Activated CD4-positive, CD25-positive, alpha-beta regulatory T cell (primary cell): ENCODE results near the gene ALDH9A1.
A peak's percentile ranks its signal among the peaks of the same experiment; 100 is the strongest.
"Not testable (repeated sequence)": the region's sequence is repeated elsewhere in the genome, so short reads cannot be mapped to it uniquely, and the experiment has no call there.

Experiments
- DNase-seq, 4 experiments: peaks; one replicate each; lab custom pipeline; 2025; lab: John Stamatoyannopoulos, UW

The ALDH9A1 gene

DNA sequence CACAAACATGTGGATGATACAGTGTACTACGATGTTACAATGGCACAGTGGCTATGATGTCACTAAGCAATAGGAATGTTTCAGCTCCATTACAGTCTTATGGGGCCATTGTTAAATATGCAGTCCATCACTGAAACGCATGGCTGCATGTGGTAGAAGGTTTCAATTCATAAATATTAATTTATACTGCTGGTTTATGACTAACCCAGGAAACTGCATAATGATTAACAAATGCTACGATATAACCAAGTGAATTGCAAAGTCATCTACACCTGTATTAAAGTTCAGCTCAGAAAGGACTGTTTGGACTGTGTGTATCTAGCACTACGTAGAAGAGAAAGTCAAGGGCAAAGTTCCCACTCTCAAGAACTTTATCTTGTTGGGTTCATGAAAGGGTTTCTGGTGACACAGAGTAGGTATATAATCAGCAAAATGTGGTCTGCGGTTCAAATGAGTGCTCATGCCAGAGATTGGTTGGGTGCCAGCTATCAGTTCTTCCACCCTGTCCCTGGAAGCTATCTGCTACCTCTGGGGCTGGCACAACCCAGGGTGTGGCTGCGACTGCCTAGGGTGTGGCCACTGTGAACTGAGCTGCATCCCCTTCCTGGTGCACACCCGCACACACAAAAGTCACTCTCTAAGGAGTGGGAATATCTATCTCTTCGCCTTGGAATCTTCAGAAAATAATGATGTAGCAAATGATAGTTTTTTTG lies 52.6 kb downstream of the ALDH9A1 start:
- no peak for DNase-seq

DNA sequence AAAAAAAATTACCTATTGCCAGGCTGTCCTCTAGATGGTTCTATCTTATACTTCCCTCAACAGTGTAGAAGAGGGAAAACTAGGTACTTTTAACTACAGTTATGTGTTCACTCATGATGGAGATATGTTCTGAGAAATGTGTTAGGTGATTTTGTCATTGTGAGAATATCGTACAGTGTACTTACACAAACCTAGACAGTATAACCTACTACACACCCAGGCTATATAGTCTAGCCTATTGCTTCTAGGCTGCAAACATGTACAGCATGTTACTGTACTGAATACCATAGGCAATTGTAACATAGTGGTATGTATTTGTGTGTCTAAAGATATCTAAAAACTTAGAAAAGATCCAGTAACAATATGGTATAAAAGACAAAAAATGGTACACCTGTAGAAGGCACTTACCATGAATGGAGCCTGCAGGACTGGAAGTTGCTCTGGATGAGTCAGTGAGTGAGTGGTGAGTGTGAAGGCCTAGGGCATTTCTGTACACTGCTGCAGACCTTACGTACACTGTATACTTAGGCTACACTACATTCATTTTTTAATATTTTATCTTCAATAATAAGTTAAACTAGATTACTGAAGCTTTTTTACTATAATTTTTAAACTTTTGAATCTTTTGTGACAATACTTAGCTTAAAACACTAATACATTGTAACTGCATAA lies 54.2 kb downstream of the ALDH9A1 start:
- no peak for DNase-seq

- DNase-seq: no peak
These were observed 57.0 kb downstream of the ALDH9A1 start for GRCh38 chr1:165641231-165641987.

GRCh38 chr1:165639821-165640623 lies 58.3 kb downstream of the ALDH9A1 start:
- no peak for DNase-seq

DNA sequence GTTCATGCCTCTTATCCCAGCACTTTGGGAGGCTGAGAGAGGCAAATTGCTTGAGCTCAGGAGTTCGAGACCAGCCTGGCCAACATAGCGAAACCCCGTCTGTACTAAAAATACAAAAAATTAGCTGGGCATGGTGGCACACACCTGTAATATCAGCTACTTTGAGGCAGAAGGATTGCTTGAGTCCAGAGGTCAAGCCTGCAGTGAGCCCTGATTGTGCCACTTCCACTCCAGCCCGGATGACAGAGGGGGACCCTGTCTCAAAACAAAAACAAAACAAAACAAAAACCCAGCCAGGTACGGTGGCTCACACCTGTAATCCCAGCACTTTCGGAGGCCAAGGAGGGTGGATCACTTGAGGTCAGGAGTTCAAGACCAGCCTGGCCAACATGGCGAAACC lies 60.2 kb downstream of the ALDH9A1 start:
- DNase-seq: not testable (repeated sequence)

- DNase-seq: no peak
These were observed 60.9 kb downstream of the ALDH9A1 start for GRCh38 chr1:165637427-165637826.

DNA sequence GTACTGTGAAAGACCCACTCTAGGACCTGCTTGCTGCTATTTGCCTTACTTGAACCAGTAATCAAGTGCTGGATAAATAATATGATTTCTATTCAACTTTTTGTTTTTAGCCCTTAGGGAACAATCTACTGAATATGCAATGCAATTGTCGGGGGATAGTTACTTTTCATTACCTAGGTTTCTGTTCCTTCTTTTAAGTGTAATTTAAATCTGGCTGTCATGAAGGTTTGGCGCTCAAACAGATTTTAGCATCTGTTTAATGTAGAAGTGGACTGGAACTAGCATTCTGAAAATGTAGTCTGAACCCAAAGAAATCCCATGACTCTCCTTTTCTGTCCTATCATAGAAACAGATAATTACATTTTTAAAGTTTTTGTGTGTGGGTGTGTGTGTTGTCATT lies 62.5 kb downstream of the ALDH9A1 start:
- no peak for DNase-seq

- DNase-seq: no peak
These were observed 63.0 kb downstream of the ALDH9A1 start for GRCh38 chr1:165635329-165635728.

DNA sequence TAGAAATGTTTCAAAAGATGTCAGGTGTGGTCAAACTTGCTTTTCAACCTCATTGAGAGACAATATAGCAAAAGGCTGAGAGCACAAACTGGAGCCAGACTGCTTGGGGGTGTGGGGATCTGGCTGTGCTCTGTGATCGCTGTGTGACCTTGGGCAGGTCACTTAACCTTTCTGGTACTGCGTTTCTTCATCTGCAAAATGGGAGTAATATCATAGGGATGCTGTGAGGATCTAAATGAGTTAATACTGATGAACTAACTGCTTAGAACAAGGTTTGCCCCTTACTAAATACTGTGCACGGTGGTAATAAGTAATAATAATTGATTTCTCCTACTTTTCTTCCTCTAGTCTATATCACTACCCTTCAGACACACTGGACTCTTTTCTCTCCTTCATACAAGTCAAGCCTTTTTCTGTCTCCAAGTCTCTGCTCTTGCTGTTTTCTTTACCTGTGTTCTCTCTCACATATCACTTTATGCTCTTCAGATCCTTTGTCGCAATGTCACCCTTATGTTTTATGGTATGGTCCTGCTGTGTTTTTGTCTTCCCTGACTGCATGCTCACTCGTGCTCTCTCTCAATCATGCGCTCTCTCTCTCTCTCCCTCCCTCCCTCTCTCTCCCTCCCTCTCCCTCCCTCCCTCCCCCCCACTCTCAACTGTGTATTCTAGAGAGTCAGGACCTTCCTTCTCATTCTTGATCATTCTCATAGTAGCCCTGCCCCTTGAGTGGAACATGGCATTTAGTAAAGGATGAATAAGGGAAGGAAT lies 64.0 kb downstream of the ALDH9A1 start:
- no peak for DNase-seq

GRCh38 chr1:165633614-165634013 lies 64.7 kb downstream of the ALDH9A1 start:
- no peak for DNase-seq

DNA sequence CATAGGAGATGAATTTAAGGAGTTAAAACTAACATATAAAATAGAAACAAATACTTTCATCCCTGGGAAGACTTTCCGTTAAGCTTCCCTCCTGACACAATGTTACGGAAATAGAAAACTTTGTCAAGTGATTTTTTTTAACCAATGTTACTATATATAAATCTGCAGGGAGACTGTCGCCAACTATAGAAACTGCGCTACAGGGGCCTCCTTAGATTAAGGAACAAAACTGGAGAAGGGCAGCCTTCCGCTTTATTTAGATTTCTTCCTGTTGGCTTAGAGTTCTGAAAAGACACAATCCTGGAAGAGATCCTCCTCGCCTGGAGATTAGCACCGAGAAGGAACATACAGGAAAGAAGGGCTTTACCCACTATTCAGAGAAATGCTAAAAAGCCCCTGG lies 65.9 kb downstream of the ALDH9A1 start:
- DNase-seq: no peak

DNA sequence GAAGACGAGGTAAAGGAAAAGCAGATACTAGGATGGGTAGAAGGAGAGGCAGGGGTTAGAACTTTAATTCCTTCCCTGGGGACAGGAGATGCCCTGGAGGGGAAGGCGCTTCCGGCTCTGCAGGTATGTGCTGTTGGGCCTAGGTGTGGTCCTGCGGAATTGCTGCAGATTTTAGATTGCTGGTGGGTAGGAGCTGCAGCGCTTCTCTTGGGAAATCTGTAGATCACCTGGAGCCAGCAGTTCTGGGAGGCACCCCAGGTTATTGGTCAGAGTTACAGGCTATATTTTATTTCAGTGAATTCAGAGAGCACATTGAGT lies 66.3 kb downstream of the ALDH9A1 start:
- no peak for DNase-seq

DNA sequence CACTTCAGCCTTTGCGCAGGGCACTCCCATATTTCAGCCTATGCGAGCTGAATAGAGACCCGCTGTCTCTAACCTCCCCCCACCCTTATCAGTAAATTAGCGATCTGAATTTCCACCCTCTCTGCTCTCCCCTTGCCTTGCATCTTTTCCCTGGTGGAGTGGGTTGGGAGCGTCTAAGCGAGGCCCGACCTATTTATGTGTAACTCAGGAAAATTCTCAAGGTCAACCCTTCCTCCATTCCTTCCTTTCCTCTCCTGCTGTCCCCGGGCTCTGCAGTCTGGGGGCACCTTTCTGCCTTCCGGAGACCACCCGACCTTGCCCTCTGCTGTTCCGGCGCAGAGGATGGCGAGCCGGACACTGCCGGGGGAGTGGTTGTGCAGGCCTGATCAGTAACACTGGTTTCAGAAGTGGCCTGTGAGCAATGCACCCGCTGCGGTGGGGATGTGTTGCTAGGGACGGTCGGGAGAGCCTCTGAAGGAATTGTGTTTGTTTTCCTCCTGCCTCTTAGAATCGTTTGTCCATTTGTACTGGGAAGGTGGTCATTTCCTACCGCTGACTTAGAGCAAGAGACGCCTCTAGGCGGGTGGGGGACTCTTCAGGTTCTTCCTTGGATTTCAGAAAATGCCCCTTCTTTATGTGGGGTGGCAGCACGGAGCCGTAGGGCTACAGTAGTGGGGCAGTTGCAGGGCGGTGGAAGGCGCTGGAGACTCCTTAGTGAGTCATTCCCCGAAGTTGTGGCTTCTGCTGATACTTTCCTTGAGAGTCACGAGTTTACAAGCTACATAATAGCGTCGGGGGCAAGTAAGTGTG lies 66.8 kb downstream of the ALDH9A1 start:
- DNase-seq: peak in 2 of 4 experiments; percentile 3 to 16

GRCh38 chr1:165630629-165631341 lies 67.6 kb downstream of the ALDH9A1 start, which contains the start of gene MGST3:
TSS of gene MGST3 (plus strand) at chr1:165631234. CDS start at chr1:165649848, 18,614 bp downstream.
- peak; percentile 81 to 90 (median 84) for DNase-seq

GRCh38 chr1:165629848-165630628 lies 68.3 kb downstream of the ALDH9A1 start:
- DNase-seq: peak in 1 of 4 experiments; percentile 22

DNA sequence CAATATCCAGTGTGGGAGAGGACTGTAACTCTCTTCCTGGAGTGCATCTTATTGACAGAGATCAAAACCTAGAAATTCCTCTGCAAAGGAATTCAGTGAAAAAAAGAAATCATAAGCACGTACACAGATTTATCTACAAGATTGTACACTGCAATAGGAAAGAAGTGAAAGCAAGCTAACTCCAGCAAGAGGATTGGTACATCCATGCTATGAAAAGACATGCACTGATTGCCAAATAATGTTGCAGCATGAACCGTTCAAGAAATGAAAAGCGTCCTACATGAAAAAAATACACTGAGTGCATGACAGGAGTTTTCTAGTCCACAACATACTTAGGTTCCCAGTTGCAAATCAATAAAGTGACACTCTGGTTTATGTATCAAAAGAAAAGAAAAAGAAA lies 69.2 kb downstream of the ALDH9A1 start:
- no peak for DNase-seq

DNA sequence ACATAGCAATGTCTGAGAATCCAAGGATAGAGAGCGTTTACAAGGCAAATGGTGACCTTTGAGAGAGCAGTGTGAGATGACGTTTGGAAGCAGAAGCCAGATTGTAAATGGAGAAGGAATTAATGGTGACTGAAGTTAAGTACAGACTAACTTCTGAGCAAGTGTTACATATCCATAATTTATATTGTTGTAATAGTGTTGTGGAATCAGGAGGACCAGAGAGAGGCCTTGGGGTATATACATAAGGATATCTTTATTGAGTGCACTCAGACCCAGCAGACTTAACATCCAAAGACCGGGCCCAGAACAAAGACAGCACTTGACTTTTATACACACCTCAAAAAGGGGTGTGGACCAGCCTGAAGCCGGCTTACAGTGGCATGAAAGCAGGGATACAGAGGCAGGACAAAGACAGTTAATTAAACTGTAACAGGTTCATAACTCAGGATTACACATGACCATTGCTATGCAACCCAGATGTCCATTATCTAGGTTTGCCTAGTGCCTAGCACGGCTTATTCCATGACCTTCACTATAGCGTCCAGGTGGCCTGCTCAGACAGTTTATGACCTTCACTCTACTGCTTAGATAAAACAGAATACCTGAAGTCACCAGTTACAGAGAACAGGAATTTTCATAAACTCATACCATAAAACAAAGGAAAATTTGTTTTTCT lies 70.1 kb downstream of the ALDH9A1 start:
- no peak for DNase-seq

DNA sequence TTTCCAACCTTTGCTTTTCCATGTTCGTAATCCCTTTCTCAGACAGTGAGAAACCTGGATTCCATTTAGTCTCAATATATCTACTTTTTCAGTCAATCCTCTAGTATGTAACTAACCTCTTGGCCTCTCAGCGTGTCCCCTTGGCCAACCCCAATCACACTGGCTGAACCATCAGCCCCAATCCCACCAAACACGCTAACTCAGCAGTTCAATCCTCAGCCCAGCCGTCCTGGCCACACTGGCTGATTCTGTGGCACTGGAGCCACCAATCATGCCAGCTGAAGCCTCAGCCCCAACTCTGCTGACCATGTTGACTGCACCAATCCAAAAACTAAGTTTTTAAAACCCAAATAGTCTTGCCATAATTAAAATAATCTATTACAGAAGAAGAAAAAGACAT lies 73.9 kb downstream of the ALDH9A1 start:
- no peak for DNase-seq
